ENCODE data around the gene BUB1B.

Gene BUB1B

GRCh38 chr15:40183636-40184463, 23.0 kb downstream of the BUB1B start:
- DNase-seq, result no peak

GRCh38 chr15:40190591-40190990, 29.7 kb downstream of the BUB1B start:
- DNase-seq, result no peak

- DNase-seq, result no peak
Measured at GRCh38 chr15:40192942-40193341, 32.1 kb downstream of the BUB1B start.

GRCh38 chr15:40197434-40197833, 36.6 kb downstream of the BUB1B start:
- DNase-seq, result no peak

- no peak for DNase-seq
Measured at GRCh38 chr15:40198355-40199085, 37.7 kb downstream of the BUB1B start.

- DNase-seq, result no peak
Measured at GRCh38 chr15:40204100-40204499, 43.2 kb downstream of the BUB1B start.

GRCh38 chr15:40217166-40217824, 56.4 kb downstream of the BUB1B start:
- DNase-seq, result peak; percentile 65

GRCh38 chr15:40219801-40220200, 58.9 kb downstream of the BUB1B start:
- DNase-seq, result no peak

GRCh38 chr15:40222131-40222530, 61.3 kb downstream of the BUB1B start:
- DNase-seq, result no peak

- DNase-seq, result no peak
Measured at GRCh38 chr15:40226736-40227135, 65.9 kb downstream of the BUB1B start.

- no peak for DNase-seq
Measured at GRCh38 chr15:40229316-40229715, 68.4 kb downstream of the BUB1B start.

GRCh38 chr15:40229956-40230355, 69.1 kb downstream of the BUB1B start:
- DNase-seq, result no peak

GRCh38 chr15:40232625-40233070, 71.8 kb downstream of the BUB1B start:
- no peak for DNase-seq

GRCh38 chr15:40233727-40234577, 73.1 kb downstream of the BUB1B start:
- DNase-seq, result no peak

GRCh38 chr15:40234783-40235182, 73.9 kb downstream of the BUB1B start:
- DNase-seq, result no peak

GRCh38 chr15:40235201-40235885, 74.5 kb downstream of the BUB1B start:
- no peak for DNase-seq

GRCh38 chr15:40238532-40239403, 77.9 kb downstream of the BUB1B start, which contains the start of gene PAK6:
TSS of gene PAK6 (plus strand) at chr15:40239063. CDS start at chr15:40264786, 25,723 bp downstream.
- DNase-seq, result no peak

- DNase-seq, result no peak
Measured at GRCh38 chr15:40239404-40239692, 78.5 kb downstream of the BUB1B start.

GRCh38 chr15:40239693-40240618, 79.1 kb downstream of the BUB1B start:
- DNase-seq, result no peak

Measured in central memory CD4-positive, alpha-beta T cell (primary cell).